GM12892 (cell line): ENCODE measurements around the gene TTC38.

Source experiments
- DNase-seq: peaks from one replicate; pipeline ENCODE4 v3.0.0; 2011; ENCODE audit not compliant: insufficient read length
- FAIRE-seq: peaks from 2 replicates; lab custom pipeline; 2011; peaks lifted over from hg19 to GRCh38; lab: Jason Lieb, UNC
- POLR2A ChIP-seq: IDR thresholded peaks from 2 replicates; pipeline ENCODE4 v1.6.1; 2011; ENCODE audit warnings: low read depth, low read length, control low read depth
- POLR2AphosphoS5 ChIP-seq: IDR thresholded peaks from 2 replicates; pipeline ENCODE4 v1.6.1; 2011; ENCODE audit warnings: low read depth, low read length, control low read depth
- TAF1 ChIP-seq: IDR thresholded peaks from 2 replicates; pipeline ENCODE4 v1.6.1; 2011; ENCODE audit warnings: low read depth, mild to moderate bottlenecking, control low read depth, low read length, borderline replicate concordance

The TTC38 gene

GRCh38 chr22:46292732-46293131 is 24.9 kb downstream of the TTC38 start:
- no peak for DNase-seq
- no peak for FAIRE-seq
- no peak for TF ChIP-seq TAF1
- TF ChIP-seq POLR2A: no peak
- no peak for TF ChIP-seq POLR2AphosphoS5

GRCh38 chr22:46293577-46294260 is 25.9 kb downstream of the TTC38 start:
- no peak for DNase-seq
- TF ChIP-seq TAF1: no peak
- TF ChIP-seq POLR2AphosphoS5: no peak
- TF ChIP-seq POLR2A: no peak
- FAIRE-seq: no peak

GRCh38 chr22:46294784-46295183 is 27.0 kb downstream of the TTC38 start:
- no peak for DNase-seq
- no peak for TF ChIP-seq POLR2A
- no peak for TF ChIP-seq POLR2AphosphoS5
- no peak for FAIRE-seq

GRCh38 chr22:46295277-46295971 is 27.6 kb downstream of the TTC38 start:
- FAIRE-seq: no peak
- DNase-seq: no peak
- TF ChIP-seq POLR2A (no peak), POLR2AphosphoS5 (0 out of 2 replicates have a peak, but pooled peaks have one; percentile 21), TAF1 (no peak)

GRCh38 chr22:46296257-46297150 is 28.7 kb downstream of the TTC38 start, which contains the start of gene GTSE1:
Gene GTSE1 (plus strand): TSS chr22:46296870. CDS start chr22:46297401, 531 bp downstream.
- TF ChIP-seq POLR2AphosphoS5 (peak; percentile 73), TAF1 (peak; percentile 62; the same call in 1 of the 2 replicates), POLR2A (peak; percentile 84)
- peak; percentile 98 for FAIRE-seq
- DNase-seq: peak; percentile 98

GRCh38 chr22:46297151-46297812 is 29.5 kb downstream of the TTC38 start:
- TF ChIP-seq TAF1 (no peak), POLR2AphosphoS5 (no peak), POLR2A (no peak)
- DNase-seq (no peak), FAIRE-seq (no peak)

GRCh38 chr22:46299101-46299500 is 31.3 kb downstream of the TTC38 start:
- DNase-seq (no peak), FAIRE-seq (no peak)
- TF ChIP-seq POLR2A (no peak), POLR2AphosphoS5 (no peak), TAF1 (no peak)

GRCh38 chr22:46300491-46300890 is 32.7 kb downstream of the TTC38 start:
- FAIRE-seq (no peak), DNase-seq (no peak)
- no peak for TF ChIP-seq POLR2A
- TF ChIP-seq TAF1: no peak
- TF ChIP-seq POLR2AphosphoS5: no peak

- DNase-seq (no peak), FAIRE-seq (no peak)
- TF ChIP-seq POLR2A: no peak
- TF ChIP-seq TAF1: no peak
- no peak for TF ChIP-seq POLR2AphosphoS5
Measured at GRCh38 chr22:46303347-46303965, 35.6 kb downstream of the TTC38 start.

- TF ChIP-seq POLR2A: no peak
- no peak for TF ChIP-seq TAF1
- no peak for TF ChIP-seq POLR2AphosphoS5
- no peak for FAIRE-seq
- no peak for DNase-seq
Measured at GRCh38 chr22:46308283-46308988, 40.6 kb downstream of the TTC38 start.
